ENCODE results near the gene BSN.

The BSN gene

DNA sequence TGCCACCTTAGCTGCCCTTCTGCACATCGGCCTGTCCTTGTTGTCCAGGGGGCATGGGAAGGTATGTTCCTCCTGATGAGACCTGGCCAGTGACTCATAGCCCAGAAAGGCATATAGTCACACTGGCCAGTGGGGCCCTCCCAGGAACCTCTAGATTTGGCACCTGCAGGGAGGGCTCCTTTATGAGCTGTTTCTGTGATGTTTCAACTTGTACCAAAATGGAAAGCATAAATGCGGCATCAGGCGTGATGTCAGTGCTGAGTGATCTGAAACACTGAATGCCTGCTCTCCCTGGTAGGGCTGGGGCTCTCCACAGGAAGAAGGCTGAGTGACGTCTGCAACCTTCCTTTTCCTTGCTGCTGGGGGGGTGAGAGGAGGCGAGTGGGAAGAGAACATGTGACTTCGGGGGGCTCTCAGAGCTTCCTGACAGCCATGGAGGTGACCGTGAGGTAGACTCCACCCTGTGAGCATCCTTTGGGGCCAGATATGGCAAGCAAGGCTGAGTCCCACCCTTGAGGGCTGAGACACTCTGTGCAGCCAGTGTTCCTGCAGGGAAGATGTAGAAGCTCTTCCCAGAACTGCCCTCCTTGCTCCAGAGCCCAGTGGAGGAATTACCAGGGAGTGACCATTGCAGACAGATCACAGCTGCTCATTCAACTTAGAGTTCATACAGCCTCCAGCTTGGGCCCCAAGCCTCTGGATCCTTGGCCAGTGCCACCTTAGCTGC, 82.8 kb downstream of the BSN start:
- H3K4me3 ChIP-seq (ENCODE audit: low read depth, low read length, poor library complexity, severe bottlenecking): no peak overlapping the region
- H3K9me2 ChIP-seq (ENCODE audit: low read depth, low read length): no peaks in the 10 kb centered on the region
- H3F3A ChIP-seq (ENCODE audit: insufficient read depth, low read length): no peaks in the 10 kb centered on the region
- H3K9me3 ChIP-seq (ENCODE audit: low read length): peaks cover under 1% of the 10 kb centered on the region; the same call in 1 of the 2 replicates
- no peaks in the 10 kb centered on the region for H3K36me3 ChIP-seq (ENCODE audit: insufficient read depth, low read length)
- no peaks in the 10 kb centered on the region for H3K79me2 ChIP-seq (ENCODE audit: insufficient read depth, low read length)
- no peak overlapping the region for H3K27ac ChIP-seq (ENCODE audit: low read depth, low read length, poor library complexity, severe bottlenecking)
- H3K27me3 ChIP-seq (ENCODE audit: insufficient read depth, low read length): no peaks in the 10 kb centered on the region
- TF ChIP-seq, protein P1, sequence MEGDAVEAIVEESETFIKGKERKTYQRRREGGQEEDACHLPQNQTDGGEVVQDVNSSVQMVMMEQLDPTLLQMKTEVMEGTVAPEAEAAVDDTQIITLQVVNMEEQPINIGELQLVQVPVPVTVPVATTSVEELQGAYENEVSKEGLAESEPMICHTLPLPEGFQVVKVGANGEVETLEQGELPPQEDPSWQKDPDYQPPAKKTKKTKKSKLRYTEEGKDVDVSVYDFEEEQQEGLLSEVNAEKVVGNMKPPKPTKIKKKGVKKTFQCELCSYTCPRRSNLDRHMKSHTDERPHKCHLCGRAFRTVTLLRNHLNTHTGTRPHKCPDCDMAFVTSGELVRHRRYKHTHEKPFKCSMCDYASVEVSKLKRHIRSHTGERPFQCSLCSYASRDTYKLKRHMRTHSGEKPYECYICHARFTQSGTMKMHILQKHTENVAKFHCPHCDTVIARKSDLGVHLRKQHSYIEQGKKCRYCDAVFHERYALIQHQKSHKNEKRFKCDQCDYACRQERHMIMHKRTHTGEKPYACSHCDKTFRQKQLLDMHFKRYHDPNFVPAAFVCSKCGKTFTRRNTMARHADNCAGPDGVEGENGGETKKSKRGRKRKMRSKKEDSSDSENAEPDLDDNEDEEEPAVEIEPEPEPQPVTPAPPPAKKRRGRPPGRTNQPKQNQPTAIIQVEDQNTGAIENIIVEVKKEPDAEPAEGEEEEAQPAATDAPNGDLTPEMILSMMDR (IDR thresholded peaks at IDR 0.05; ENCODE audit: low read length): no peak
- TF ChIP-seq EZH2 (IDR thresholded peaks at IDR 0.05; ENCODE audit: borderline replicate concordance, low read length): no peak
- no peak overlapping the region for H3K4me2 ChIP-seq (ENCODE audit: low read length)
- no peaks in the 10 kb centered on the region for H4K20me1 ChIP-seq (ENCODE audit: insufficient read depth, low read length)
- H3K4me1 ChIP-seq (ENCODE audit: insufficient read depth, low read length, severe bottlenecking): no peaks in the 10 kb centered on the region
- no peak overlapping the region for H3K9ac ChIP-seq (ENCODE audit: low read length)
- no peak overlapping the region for H2AFZ ChIP-seq (ENCODE audit: low read length)

DNA sequence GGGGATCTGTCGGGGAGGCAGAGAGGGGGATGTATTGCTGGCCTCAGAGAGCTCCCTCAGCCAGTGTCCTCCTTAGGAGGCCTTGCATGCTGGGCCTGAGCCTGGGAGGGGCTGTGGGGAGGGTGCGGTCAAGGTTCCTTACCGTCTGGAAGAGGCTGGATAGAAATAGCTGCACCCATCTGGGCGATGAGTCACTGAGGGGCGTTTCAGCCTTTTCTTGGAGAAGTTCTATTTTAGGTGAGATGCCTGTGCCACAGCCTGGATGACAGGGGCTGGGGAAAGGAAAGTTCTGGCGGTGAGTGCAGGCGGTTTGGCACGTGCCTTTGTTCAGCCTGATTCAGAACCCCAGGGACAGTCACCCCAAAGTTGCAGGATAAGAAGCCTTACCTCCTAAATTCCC, 84.2 kb downstream of the BSN start:
- Histone ChIP-seq H3K27me3 (ENCODE audit: insufficient read depth, low read length) (no peaks in the 10 kb centered on the region), H3F3A (ENCODE audit: insufficient read depth, low read length) (no peaks in the 10 kb centered on the region), H3K79me2 (ENCODE audit: insufficient read depth, low read length) (no peaks in the 10 kb centered on the region), H3K9me2 (ENCODE audit: low read depth, low read length) (no peaks in the 10 kb centered on the region), H3K9me3 (ENCODE audit: low read length) (no peaks in the 10 kb centered on the region), H3K4me3 (ENCODE audit: low read depth, low read length, poor library complexity, severe bottlenecking) (no peak overlapping the region), H3K4me1 (ENCODE audit: insufficient read depth, low read length, severe bottlenecking) (no peaks in the 10 kb centered on the region), H3K9ac (ENCODE audit: low read length) (no peak overlapping the region), H3K4me2 (ENCODE audit: low read length) (no peak overlapping the region), H3K36me3 (ENCODE audit: insufficient read depth, low read length) (no peaks in the 10 kb centered on the region), H2AFZ (ENCODE audit: low read length) (no peak overlapping the region), H4K20me1 (ENCODE audit: insufficient read depth, low read length) (no peaks in the 10 kb centered on the region), H3K27ac (ENCODE audit: low read depth, low read length, poor library complexity, severe bottlenecking) (no peak overlapping the region)
- no peak for TF ChIP-seq EZH2 (IDR thresholded peaks at IDR 0.05; ENCODE audit: borderline replicate concordance, low read length)
- TF ChIP-seq, protein P1 (IDR thresholded peaks at IDR 0.05; ENCODE audit: low read length): no peak

DNA sequence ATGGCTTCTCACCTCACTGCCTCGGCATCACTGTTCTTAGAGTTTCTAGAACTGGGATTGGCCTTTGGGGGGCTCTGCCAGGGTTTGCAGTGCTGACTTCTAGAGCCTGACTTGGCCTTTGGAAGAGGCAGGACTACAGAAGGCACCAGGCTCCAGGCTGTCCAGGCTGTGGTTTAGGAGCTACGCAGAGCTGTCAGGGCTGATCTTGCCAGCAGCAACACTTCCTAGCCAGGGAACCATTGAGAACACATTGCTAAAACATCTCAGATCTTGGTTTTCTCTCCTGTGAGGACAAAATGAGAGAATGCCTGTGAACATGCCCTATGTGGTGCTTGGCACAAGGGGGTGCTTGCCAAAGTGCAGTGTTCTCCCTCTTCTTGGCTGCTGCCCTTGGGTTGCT, 85.3 kb downstream of the BSN start:
- Histone ChIP-seq H4K20me1 (ENCODE audit: insufficient read depth, low read length) (no peaks in the 10 kb centered on the region), H3K4me2 (ENCODE audit: low read length) (no peak overlapping the region), H3K4me3 (ENCODE audit: low read depth, low read length, poor library complexity, severe bottlenecking) (no peak overlapping the region), H3K9me3 (ENCODE audit: low read length) (no peaks in the 10 kb centered on the region), H3K9ac (ENCODE audit: low read length) (no peak overlapping the region), H3K27me3 (ENCODE audit: insufficient read depth, low read length) (no peaks in the 10 kb centered on the region), H3K9me2 (ENCODE audit: low read depth, low read length) (no peaks in the 10 kb centered on the region), H3F3A (ENCODE audit: insufficient read depth, low read length) (no peaks in the 10 kb centered on the region), H3K27ac (ENCODE audit: low read depth, low read length, poor library complexity, severe bottlenecking) (no peak overlapping the region), H3K79me2 (ENCODE audit: insufficient read depth, low read length) (no peaks in the 10 kb centered on the region), H3K4me1 (ENCODE audit: insufficient read depth, low read length, severe bottlenecking) (no peaks in the 10 kb centered on the region), H2AFZ (ENCODE audit: low read length) (no peak overlapping the region), H3K36me3 (ENCODE audit: insufficient read depth, low read length) (no peaks in the 10 kb centered on the region)
- TF ChIP-seq, protein P1 (IDR thresholded peaks at IDR 0.05; ENCODE audit: low read length): no peak
- TF ChIP-seq EZH2 (IDR thresholded peaks at IDR 0.05; ENCODE audit: borderline replicate concordance, low read length): no peak

Measured in OCI-LY1 (cell line).